NCI-H2171 (cell line): ENCODE results near the gene CDH12.
"Not testable (repeated sequence)": the region's sequence is repeated elsewhere in the genome, so short reads cannot be mapped to it uniquely, and the experiment has no call there.

Experiments
- DNase-seq: peaks from one replicate; lab custom pipeline; 2025; lab: John Stamatoyannopoulos, UW

Gene CDH12

DNA sequence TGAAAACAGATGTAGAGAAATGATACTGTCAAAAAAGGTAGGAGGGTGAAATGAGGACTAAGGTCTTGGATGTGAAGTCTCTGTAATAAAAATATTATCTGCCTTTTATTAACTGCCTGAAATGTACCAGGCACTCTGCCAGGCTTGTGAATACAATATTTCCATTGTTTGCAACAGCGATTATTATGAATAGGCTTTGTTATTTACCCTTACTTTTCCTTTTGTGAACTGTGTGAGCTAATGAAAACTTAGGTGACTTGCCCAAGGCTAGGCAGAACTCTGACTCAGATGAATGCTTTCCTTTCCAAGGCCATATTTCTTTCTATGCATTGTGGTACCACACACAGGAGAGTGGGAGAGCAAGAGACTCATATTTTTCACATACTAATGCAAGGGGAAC lies 204.1 kb downstream of the CDH12 start:
- DNase-seq = no peak

DNA sequence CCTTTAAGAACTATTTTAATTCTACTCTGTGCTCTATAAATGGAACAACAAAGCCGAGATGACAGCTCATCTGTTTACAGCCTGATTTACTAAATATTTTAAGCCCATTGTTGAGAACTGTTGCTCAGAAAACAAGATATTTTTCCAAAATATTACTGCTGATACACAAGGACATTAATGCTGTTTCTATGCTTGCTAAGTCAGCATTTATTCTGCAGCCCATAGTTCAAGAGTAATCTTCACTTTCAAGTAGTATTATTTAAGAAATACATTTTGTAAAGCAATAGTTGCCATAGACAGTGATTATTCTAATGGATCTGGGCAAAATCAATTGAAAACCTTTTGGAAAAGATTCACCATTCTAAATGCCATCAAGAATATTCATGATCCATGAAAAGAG lies 208.3 kb downstream of the CDH12 start:
- DNase-seq = no peak

DNA sequence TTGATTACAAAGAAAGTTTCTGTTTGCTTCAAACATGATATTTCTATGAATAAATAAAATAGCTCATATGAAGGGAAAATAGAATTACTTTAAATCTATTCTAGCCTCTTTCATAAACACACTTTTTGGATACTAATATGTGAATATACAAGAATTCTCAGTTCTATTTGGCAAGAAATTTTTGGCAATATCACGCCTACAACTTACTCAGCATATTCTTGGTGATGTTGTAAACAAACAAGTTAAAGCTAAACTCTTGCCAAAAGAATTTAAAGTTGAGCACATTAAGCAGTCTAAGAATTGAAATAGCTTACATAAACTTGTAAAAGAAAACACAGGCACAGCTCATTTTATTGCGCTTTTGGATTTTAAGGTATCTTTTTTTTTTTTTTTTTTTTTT lies 209.8 kb downstream of the CDH12 start:
- DNase-seq = no peak

DNA sequence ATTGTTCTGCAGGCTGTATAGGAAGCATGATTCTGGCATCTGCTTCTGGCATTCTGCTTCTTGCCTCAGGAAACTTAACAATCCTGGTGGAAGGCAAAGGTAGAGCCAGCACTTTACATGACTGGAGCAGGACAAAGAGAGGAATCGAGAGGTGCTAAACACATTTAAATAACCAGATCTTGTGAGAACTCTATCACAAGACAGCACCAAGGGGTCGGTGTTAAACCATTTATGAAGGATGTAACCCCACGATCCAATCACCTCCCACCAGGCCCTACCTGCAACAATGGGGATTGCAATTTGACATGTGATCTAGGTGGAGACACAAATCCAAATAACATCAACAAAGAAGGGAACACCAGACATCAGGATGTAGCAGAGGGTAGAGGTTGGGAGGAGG lies 221.5 kb downstream of the CDH12 start:
- DNase-seq = no peak

DNA sequence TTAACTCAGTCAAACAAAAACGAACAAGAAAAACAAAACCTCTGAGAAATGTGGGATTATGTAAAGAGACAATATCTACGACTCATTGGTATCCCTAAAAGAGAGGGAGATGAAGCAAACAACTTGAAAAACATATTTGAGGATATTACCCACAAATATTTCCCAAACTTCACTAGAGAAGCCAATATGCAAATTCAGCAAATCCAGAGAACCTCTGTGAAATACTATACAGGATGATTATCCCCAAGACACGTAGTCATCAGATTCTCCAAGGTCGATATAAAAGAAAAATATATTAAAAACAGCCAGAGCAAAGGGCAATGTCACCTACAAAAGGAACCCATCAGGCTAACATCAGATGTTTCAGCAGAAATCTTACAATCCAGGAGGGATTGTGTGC lies 226.1 kb downstream of the CDH12 start:
- DNase-seq = no peak

DNA sequence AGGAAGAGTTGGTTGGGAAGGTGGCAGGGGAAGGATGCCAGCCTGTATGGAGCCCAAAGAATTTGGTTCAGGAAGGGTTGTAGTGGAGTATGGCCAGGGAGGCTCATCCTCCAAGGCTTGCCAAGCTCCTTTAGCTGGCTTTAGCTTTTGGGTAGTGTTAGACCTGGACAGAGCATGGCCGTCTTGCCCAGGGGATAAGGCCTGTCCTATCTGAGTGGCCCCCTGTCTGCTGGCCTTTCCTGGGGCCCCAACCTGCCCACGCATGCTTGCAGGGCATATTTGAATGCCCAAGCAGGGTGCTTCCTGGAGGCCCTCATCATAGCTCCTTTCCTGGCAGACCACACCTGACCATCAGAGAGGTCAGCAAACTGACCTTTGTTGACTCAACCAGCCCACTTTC lies 227.7 kb downstream of the CDH12 start:
- no peak for DNase-seq

DNA sequence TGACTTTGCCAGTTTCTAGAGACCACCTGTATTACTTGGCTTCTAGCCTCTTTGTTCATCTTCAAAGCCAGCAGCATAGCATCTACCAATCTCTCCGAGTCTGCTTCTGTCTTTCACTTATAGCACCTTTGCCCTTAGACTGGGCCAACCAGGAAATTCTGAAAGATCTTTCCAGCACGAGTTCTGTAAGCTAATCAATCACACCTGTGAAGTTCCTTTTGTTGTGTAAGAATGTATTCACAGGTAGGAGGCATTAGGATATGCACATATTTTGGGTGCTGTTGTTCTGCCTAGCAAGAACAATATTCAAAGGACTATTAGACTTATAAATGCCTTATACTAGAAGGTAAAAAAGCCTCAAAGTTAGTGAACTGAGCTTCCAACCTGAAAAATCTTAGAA lies 232.1 kb downstream of the CDH12 start:
- no peak for DNase-seq

DNA sequence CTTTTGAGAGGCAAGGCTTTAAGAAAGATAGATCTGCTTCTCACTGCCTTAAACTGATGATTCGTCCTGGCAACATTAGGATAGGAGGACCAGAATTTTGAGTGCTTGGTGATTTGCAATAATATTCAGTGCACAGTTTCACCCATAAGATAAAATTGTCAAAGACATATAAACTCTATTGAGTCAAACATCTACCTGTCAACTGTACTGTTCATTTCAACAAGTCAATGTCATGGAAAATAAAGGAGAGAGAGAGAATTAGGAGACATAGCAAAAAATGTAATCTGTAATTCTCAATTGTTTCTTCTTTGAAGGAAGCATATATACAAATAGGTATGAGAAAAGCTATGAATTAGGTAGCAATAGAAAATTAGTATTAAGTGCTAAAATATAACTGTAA lies 237.2 kb downstream of the CDH12 start:
- DNase-seq = no peak

- DNase-seq = no peak
Measured at GRCh38 chr5:22614486-22615094, 238.6 kb downstream of the CDH12 start.

- no peak for DNase-seq
Measured at GRCh38 chr5:22612928-22613327, 240.2 kb downstream of the CDH12 start.

GRCh38 chr5:22611327-22611726 lies 241.8 kb downstream of the CDH12 start:
- no peak for DNase-seq

DNA sequence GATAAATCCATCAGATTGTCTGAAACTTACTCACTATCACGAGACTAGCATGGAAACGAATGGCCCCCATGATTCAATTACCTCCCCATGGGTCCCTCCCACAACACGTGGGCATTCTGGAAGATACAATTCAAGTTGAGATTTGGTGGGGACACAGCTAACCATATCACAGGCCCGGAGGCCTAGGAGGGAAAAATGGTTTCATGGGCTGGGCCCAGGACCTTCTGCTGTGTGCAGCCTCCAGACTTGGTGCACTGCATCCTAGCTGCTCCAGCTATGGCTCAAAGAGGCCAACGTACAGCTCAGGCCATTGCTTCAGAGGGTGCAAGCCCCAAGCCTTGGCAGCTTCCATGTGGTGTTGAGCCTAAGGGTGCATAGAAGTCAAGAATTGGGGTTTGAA lies 245.6 kb downstream of the CDH12 start:
- DNase-seq = not testable (repeated sequence)

- DNase-seq = no peak
Measured at GRCh38 chr5:22605473-22605872, 247.7 kb downstream of the CDH12 start.

- DNase-seq = no peak
Measured at GRCh38 chr5:22604711-22605110, 248.4 kb downstream of the CDH12 start.

DNA sequence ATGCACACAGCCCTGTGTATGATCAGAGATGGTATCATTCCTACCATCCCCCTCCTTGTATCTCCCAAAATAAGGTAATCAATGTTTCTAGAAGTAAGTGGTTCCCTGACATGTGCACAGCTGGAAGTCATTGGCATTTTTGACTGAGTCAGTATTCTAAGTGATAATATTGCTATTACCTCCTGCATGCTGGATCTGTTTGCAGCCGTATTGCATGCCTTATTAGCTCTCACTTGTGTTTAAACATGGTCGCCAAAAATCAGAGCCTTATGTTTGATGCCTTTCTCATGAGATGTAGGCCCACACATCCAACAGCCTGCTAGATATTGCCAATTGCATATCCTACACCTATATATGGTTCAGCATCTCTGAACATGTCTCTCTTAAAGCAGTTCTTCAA lies 254.3 kb downstream of the CDH12 start:
- DNase-seq = no peak

DNA sequence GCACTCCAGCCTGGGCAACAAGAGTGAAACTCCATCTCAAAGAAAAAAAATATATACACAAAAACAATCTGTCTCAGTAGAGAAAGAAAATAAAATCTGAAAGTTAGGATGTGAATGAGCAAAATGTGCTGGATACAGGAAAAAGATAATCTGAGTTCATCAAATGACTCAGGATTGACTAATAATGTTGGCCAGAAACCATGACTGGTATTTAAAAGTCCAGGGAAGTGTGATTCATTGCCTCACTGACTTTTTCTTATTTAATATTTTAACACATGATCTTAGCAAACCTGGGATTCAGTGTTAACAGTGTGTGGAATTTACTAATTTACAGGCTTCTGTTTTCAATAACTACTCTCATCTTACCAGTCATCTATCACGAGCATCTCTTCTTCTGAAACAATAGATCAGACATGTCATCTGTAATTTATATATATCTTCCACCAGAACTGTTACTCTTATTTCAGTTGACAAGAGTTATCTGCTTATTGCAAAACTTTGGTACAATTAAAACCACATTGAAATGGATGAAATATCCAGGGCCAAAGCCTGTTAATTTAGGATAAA lies 256.7 kb downstream of the CDH12 start:
- no peak for DNase-seq

GRCh38 chr5:22594491-22594890 lies 258.7 kb downstream of the CDH12 start:
- no peak for DNase-seq

DNA sequence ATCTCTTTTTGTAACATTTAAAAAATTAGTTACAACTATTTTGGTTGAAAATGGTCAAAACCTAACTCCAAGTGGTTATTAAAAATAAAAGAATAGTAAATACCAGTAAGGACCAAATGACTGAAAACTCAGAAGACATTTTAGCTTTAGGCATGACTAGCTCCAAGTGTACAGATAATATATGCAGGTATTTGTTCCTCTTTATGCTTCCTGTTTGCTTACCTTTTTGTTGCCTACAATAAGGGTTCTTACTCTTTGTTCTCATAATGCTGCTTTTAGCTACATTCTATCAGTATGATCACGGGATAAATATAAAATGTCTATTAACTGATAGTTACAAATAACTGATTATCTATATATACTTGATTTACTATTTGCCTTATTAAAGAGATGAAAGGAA lies 259.6 kb downstream of the CDH12 start:
- no peak for DNase-seq

DNA sequence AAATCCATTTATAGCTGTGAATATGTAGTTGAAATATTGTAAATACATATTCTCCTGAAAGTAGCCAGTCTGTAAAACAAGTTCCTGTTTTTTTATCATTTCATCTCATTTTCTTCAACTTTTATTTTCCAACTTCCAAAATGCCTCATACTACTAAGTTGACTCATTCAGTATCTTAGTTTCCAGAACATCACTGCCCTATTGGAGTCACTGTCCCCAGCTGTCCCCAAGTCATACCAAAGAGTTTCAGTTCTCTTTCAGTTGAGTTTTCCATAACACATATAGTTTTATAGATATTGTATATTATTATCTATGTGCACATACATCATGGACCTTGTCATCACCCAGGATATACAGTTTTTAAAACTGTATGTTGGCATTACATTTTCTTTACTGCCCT lies 261.7 kb downstream of the CDH12 start:
- DNase-seq = no peak

- DNase-seq = no peak
Measured at GRCh38 chr5:22590677-22591268, 262.4 kb downstream of the CDH12 start.

- DNase-seq = no peak
Measured at GRCh38 chr5:22577711-22578110, 275.4 kb downstream of the CDH12 start.

- no peak for DNase-seq
Measured at GRCh38 chr5:22577006-22577405, 276.1 kb downstream of the CDH12 start.

DNA sequence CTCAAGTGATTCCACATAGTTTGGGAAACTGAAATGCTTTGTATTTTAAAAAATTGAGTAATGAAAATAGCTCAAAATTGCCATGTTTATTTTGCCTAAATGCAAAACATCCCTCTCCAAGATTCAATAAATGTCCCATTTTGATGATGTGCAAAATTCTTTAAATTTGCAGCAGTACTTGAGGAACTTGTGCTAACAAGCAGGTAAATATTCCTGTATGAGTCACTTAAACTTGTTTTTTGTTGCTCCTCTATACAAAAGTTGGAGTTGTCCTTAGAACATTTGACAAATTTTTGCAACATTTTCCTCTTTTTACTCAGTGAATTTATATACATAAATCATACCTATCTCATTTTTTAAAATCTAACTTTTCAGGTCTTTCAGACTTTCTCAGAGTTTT lies 280.2 kb downstream of the CDH12 start:
- DNase-seq = no peak

- no peak for DNase-seq
Measured at GRCh38 chr5:22567983-22568382, 285.2 kb downstream of the CDH12 start.
